SKM-1 treated with dmso at 0.1 percent for 144 hours (cell line): ENCODE measurements around the gene S100A4.
A peak's percentile ranks its signal among the peaks of the same experiment; 100 is the strongest.
"Not testable (repeated sequence)": the region's sequence is repeated elsewhere in the genome, so short reads cannot be mapped to it uniquely, and the experiment has no call there.

Source experiments
- DNase-seq: peaks from one replicate; lab custom pipeline; 2025; ENCODE audit not compliant: unreplicated experiment; lab: John Stamatoyannopoulos, UW

S100A4 gene

DNA sequence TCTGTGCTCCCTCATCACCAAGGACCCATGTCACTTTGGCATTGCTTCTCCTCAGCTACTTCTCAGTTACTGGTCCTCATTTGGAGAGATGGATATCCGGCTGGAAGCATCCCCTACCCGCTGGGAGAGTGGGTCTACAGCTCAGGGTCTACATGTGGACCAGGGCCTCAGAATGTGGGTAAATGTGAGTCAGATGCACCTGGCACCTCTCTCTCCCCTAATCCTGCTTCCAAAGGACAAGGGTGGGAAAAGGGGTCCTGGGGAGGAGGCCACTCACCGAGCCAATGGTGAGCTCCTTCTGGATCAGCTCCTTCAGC is 10.7 kb downstream of the S100A4 start:
- no peak for DNase-seq

DNA sequence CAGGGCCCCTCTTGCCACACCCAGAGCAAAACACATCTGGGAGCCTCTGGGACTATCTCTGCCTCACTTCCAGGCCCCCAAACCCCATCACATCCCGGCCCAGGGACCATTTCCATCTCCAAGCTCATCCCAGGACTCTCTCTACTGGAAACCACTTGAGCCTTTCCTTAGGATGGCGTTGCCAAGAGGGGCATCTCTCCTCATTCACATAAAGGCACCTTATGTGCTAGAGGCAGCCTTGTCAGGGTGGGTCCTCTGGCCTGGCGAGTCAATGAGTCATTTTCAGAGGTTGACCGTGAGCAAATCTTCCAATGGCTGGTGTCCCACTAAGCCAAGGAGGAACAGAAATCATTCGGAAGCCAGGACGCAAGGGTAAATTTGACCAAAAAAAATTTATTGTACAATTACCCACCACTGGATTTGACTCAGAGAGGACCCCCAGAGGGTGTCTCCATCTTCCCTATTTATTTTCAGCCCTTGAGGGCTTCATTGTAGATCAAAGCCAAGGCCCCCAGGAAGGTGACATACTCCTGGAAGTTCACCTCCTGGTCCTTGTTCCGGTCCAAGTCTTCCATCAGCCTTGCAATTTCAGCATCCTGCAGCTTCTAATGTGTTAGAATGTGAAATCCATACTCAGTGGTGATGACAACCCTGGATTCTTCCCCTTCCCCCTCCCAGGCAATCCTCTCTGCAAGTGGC is 11.2 kb downstream of the S100A4 start:
- DNase-seq, result no peak

GRCh38 chr1:153533689-153534201 is 11.9 kb downstream of the S100A4 start:
- no peak for DNase-seq

DNA sequence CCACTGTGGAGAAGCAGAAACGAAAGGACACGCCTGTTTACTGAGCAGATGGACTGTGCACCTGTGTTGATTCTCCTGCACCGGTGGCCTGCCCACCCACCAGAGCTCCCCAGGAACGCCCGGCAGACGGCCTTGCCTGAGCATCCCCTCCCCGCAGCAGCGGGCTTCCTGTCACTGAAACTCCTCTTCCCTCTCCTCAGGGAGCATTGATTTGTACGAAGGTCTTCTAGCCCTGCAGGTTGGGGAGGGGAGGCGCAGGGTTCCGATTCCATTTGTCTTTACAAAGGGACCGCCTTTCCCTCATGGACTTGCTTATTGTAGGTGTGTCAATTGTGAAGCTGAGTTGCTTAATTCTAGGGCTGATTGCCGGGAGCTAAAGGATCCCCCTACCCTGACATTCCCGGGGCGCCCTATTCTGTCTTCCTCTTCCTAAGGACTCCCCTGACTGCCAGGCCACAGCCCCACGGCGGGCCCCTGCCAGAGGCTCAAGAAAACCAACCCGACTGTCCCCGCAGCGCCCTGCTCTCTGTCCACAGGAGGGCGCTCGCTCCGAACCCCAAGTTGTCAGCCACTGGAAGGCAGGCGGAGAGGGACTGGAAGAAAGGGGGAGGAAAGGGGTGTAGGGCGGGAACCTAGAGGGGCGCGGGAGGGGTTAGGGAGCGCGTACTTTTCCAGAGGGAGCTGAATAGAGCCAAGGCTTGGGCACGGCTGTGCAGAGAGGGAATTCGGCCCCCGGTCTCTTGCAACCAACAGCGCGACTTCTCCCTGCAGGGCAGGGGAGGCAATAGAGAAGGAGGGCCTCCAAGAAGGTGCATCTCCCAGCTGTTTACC is 12.6 kb downstream of the S100A4 start:
- peak; percentile 89 for DNase-seq

DNA sequence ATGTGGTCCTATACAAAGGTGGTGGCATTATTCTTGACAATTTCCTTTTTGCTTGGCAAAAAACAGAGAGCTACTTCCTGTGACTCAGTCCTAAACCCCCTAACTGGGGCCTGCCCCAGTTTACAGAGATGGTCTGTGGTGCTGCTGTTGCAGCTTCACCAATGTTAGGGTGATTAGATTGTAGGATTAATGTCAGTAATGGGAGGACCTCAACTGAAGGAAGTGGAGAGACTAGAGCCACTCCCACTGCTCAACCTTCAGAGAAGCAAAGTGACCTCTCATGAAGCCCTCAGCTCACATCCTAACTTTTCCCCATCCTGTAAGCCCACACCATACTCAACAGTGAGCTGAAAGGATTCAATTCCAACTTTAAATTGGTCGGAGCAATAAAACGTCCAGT is 13.4 kb downstream of the S100A4 start:
- no peak for DNase-seq

DNA sequence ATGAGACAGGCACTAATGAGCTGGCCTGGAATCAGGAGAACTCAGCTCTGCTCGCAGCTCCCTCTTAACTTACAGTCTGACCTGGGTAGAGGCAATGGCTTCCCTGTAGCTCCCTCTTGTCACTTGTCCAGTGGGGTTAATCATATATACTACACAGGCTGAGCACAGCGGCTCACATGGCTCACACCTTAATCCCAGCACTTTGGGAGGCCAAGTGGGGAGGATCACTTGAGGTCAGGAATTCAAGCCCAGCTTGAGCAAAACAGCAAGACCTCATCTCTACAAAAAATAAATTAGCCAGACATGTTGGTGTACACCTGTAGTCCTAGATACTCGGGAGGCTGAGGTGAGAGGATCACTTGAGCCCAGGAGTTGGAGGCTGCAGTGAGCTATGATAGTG is 14.0 kb downstream of the S100A4 start:
- no peak for DNase-seq

GRCh38 chr1:153527683-153528040 is 17.9 kb downstream of the S100A4 start:
- no peak for DNase-seq

- no peak for DNase-seq
These were observed 18.5 kb downstream of the S100A4 start for GRCh38 chr1:153527023-153527682.

DNA sequence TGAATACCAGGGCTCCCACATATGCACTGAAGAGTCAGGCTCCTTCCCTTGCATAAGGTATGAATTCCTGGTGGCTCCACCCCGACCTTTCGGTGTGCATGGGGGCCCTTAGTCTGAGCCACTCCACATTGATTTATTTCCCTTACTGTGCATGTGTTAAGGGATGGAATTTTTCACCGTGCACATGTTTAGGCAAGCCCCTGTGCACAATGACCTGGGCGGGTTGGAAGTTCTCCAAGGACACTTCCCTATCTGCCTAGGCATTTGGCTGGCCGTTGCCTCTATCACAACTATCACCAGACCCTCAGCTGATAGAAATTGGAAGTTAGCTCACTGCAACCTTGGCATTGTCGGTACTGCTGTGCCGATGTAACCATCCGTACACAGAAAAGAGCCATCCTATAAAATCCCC is 19.5 kb downstream of the S100A4 start:
- DNase-seq, result peak; percentile 23

DNA sequence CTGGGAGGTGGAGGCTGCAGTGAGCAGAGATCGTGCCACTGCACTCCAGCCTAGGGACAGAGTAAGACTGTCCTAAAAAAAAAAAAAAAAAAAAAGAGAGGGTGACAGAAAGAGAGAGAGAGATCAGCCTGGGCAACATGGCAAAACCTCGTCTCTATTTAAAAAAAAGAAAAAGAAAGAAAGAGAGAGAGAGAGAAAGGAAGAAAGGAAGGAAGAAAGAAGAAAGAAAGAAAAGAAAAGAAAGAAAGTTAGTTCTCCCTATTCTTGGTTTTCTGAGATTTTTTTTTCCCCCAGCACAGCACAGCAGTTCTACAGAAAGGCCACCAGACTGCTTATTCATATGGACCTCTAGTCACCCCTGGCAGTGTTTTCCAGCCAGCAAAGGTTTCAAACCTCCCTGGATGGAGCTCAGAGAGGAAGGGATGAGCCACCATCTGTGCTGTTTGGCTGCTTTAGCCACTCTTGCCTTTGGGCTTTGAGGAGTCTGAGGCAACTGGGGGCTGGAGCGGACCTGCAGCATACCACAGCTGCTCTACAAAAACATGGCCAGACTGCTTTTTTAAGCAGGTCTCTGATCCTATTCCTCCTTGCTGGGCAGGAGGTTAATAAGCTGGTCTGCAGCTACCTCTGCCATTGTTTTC is 20.4 kb downstream of the S100A4 start:
- no peak for DNase-seq

DNA sequence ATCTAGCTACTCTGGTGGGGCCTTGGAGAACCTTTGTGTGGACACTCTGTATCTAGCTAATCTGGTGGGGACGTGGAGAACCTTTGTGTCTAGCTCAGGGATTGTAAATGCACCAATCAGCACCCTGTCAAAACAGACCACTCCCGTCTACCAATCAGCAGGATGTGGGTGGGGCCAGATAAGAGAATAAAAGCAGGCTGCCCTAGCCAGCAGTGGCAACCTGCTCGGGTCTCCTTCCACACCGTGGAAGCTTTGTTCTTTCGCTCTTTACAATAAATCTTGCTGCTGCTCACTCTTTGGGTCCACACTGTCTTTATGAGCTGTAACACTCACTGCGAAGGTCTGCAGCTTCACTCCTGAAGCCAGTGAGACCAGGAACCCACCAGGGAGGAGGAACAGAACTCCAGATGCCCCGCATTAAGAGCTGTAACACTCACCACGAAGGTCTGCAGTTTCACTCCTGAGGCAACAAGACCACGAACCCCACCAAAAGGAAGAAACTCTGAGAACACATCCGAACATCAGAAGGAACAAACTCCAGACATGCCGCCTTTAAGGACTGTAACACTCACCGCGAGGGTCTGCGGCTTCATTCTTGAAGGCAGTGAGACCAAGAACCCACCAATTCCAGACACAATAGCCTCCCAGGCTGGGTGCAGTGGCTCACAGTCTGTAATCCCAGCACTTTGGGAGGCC is 23.1 kb downstream of the S100A4 start:
- not testable (repeated sequence) for DNase-seq

DNA sequence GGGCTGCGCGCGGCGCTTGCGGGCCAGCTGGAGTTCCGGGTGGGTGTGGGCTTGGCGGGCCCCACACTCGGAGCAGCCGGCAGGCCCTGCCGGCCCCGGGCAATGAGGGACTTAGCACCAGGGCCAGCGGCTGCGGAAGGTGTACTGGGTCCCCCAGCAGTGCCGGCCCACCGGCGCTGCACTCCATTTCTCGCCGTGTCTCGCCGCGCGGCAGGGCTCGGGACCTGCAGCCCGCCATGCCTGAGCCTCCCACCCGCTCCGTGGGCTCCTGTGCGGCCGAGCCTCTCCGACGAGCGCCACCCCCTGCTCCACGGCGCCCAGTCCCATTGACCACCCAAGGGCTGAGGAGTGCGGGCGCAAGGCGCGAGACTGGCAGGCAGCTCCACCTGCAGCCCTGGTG is 23.8 kb downstream of the S100A4 start:
- DNase-seq, result not testable (repeated sequence)

DNA sequence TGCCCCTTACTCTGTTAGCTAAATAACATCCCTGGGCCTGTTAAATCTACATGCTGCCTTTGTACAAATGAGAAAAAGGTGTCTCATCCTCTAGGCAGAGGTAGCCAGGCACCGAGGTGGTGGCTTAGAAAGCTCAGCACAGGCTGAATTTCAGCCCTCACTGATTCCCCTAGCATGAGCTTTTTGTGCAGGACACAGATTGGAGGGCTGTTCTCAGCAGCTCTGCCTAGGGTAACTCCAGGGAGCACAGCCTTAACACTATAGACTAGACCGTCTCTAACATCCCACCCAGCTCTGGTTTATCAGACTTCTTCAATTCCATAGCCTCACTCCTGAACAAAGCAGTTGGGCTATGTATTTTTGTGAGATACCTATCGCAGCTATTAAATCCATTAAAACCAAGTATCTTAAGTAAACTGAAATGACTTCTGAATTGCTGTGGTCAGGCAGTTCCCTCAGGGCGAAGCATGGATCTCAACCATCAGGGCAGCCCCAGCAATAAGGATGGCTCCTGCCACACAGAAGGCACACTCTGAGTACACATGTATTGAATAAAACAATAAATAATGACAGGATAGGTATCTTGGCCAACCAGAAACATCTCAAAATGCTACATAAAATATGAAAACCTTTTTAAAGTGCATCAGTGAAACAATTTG is 24.7 kb downstream of the S100A4 start:
- no peak for DNase-seq

- not testable (repeated sequence) for DNase-seq
These were observed 25.4 kb downstream of the S100A4 start for GRCh38 chr1:153520137-153520691.

DNA sequence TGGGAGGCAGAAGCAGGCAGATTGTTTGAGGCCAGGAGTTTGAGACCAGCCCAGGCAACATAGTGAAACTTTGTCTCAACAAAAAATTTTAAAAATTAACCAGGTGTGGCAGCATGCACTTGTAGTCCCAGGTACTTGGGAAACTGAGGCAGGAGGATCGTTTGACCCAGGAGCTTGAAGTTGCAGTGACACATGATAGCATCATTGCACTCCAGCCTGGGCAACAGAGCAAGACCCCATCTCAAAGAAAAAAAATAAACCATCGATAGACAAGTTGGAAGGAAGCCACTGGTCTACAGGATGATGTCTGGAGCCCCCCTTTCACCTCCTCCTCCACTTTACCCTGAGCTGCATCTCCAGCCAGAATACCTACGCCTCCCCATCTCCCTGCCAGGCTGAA is 26.4 kb downstream of the S100A4 start:
- DNase-seq, result no peak

DNA sequence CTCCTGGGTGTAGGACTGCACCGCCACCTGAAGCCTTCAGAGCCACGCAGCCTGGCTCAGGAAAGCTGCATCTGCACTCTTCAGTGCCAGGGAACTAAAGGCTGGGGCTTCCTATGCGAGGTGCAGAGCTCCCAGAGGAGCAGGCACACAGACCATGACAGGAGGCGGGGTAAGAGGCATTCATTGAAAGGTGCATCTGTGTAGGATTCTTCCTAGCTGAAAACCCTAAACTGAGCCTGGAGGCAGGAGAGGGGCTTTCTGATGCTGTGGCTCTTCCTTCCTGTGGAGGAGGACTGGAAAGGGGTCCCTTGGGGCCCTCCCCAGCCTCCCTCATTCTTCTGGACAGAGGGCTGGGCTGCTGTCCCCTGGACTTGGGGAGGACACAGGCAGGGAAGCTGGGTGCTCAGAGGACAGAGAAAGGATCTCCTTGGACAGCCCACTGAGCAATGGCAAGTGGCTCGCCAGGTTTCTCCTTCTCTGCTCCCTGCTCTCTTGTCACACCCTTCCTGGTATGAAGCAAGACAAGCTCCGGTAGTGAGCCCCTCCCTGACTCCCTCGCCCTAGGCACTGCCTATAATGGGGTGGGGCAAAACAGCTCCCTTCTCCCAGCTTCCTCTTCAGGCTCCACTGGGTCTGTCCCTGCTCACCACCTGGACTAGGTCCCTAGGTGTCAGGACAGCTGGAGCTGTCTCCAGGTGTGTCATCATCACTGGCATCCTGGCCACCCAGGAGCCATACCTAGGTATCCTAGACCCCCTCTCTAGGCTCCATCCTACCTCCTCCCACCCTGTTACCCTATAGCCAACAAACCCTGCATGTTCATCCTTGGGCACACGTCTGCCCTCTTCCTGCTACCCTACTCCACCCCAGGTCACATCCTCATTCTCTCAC is 29.9 kb downstream of the S100A4 start:
- DNase-seq, result peak; percentile 91

DNA sequence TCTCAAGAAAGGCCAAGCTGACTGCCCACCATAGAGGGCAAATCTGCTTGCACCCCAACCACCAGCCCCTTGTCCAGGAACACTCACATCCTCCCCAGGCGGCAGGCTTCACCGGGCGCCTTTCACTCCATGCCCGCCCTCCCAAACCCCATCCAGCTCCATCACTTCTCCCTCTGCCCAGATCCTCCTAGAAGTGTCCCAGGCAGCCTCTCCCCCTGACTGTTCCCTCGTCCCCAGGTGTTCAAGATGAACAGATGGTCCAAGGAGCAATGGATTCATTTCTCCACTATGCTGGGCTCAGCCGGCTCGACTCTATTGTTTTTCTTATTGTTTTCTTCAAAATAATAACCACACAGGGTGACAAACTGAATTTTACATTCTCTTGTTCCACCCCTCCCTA is 31.9 kb downstream of the S100A4 start:
- no peak for DNase-seq

GRCh38 chr1:153513023-153513422 is 32.6 kb downstream of the S100A4 start:
- DNase-seq, result no peak

DNA sequence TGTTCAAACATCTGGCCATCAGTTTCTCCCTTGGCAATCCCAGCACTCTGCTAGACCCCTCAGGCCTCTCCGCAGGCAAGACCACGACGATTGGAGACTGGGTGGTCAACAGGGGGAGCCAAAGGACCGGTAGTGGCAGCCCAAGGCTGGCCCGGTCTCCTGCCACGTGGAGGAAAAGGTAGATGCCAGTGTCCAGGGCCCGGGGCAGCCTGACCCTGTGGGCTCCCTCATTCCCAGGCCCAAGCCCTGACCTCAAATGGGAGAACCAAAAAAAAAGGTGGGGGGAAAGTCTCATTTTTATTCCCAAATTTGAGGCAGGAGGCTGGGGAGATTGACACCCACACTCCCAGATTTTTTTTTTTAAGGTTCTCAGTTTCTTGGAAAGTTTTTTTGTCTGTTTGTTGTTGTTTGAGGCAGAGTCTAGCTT is 34.6 kb downstream of the S100A4 start:
- peak; percentile 80 for DNase-seq
